Fibroblast of lung (primary cell): ENCODE measurements around the gene POLR2M. TPM values are rescaled to one million over a fixed set of nuclear protein-coding genes. Genes with fewer than 3 reads are reported as not detected.
A peak's percentile ranks its signal among the peaks of the same experiment; 100 is the strongest.

Experiments used
- DNase-seq, 2 donors: peaks; one replicate each; pipeline versions ENCODE4 v3.0.0 to v3.0.0-alpha.2; 2010; ENCODE audit warnings: low read depth in 2 of 2
- H2AFZ ChIP-seq: 2 replicates; pipeline ENCODE4 v1.5.1; 2012; ENCODE audit warnings: low read length, control low read depth, inconsistent platforms
- H3K27ac ChIP-seq: 2 replicates; pipeline ENCODE4 v1.5.1; 2011; ENCODE audit warnings: low read length, control low read depth; ENCODE audit not compliant: insufficient read depth
- H3K27me3 ChIP-seq: 2 replicates; pipeline ENCODE4 v1.5.1; 2011; ENCODE audit warnings: mild to moderate bottlenecking, low read length; ENCODE audit not compliant: control insufficient read depth, insufficient read depth
- H3K36me3 ChIP-seq: 2 replicates; pipeline ENCODE4 v1.5.1; 2011; ENCODE audit warnings: low read length; ENCODE audit not compliant: control insufficient read depth, insufficient read depth
- H3K4me1 ChIP-seq: 2 replicates; pipeline ENCODE4 v1.5.1; 2011; ENCODE audit warnings: low read length; ENCODE audit not compliant: control insufficient read depth, insufficient read depth; ENCODE audit errors: extremely low read depth
- H3K4me2 ChIP-seq: 2 replicates; pipeline ENCODE4 v1.5.1; 2011; ENCODE audit warnings: low read length, control low read depth; ENCODE audit not compliant: insufficient read depth; ENCODE audit errors: extremely low read depth
- H3K4me3 ChIP-seq, 4 experiments: fragments of 200-600 bp in 1 of 4; sonication (generic) in 1 of 4; replicated peaks in 1 of 4; 2 replicates each; pipeline ENCODE4 v1.5.1; 2011 to 2016; ENCODE audit warnings: low read length in 4 of 4, low read depth in 3 of 4, mild to moderate bottlenecking in 3 of 4, control low read depth in 2 of 4, inconsistent platforms in 1 of 4, mixed read lengths in 1 of 4; ENCODE audit not compliant: insufficient read depth in 1 of 4; ENCODE audit errors: control extremely low read depth in 1 of 4
- H3K79me2 ChIP-seq: 2 replicates; pipeline ENCODE4 v1.5.1; 2012; ENCODE audit warnings: mild to moderate bottlenecking, low read length, inconsistent platforms; ENCODE audit not compliant: control insufficient read depth, insufficient read depth
- H3K9ac ChIP-seq: 2 replicates; pipeline ENCODE4 v1.5.1; 2011; ENCODE audit warnings: mild to moderate bottlenecking, low read length, control low read depth; ENCODE audit not compliant: insufficient read depth
- H3K9me3 ChIP-seq: 2 replicates; pipeline ENCODE4 v1.5.1; 2012; ENCODE audit warnings: low read depth, low read length; ENCODE audit not compliant: control insufficient read depth, insufficient read depth
- H4K20me1 ChIP-seq: 2 replicates; pipeline ENCODE4 v1.5.1; 2011; ENCODE audit warnings: low read length; ENCODE audit not compliant: control insufficient read depth, insufficient read depth; ENCODE audit errors: extremely low read depth
- EZH2 ChIP-seq: IDR thresholded peaks from 2 replicates; pipeline ENCODE4 v1.5.1; 2012; ENCODE audit warnings: low read length, control low read depth, mild to moderate bottlenecking; ENCODE audit errors: missing control alignments
- polyA plus RNA-seq, 2 donors: library from polyadenylated mRNA; depleted of rRNA in 1 of 2; stranded (reverse) in 1 of 2; unstranded in 1 of 2; fragments of >200 nt; gene quantifications; 2 replicates each; pipeline ENCODE4 v1.2.1, GENCODE V29; 2011 to 2012; ENCODE audit warnings: missing spikeins in 1 of 2
- total RNA-seq: library from RNA; depleted of rRNA; stranded (reverse); fragments of >200 nt; gene quantifications from 2 replicates; pipeline ENCODE4 v1.2.1, GENCODE V29; 2014
- TF ChIP-seq, protein P1 (sequence below), 2 donors: IDR thresholded peaks in 1 of 2; conservative IDR thresholded peaks in 1 of 2; 1 replicate in 1 of 2; 2 replicates in 1 of 2; pipeline ENCODE4 v1.5.1; 2011 to 2012; ENCODE audit warnings: low read length in 2 of 2, control low read depth in 1 of 2, inconsistent platforms in 1 of 2, low read depth in 1 of 2, mild to moderate bottlenecking in 1 of 2

Gene POLR2M
- total and polyA plus RNA-seq, 2 donors (not counting 1 experiment from before 2014, with no cell fraction given): 70.8 to 287 TPM

DNA sequence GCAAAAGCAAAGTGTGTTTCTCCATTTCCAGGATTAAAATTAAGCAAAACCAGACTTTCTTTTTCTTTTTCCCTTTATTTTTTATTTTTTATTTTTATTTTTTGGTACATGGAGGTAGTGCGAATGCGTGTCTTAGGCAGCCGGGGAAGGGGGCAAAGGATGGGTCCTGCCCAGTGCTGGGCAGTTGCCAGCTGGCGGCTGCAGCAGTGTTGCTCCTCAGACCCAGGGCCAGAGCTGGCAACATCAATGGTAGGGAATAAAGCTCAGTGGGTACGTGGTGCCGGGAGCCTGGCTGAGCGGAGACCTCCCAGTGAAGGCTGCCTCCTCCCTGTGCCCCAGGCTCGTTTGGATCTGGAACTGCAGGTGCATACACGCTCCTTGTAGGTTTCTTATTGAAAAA is 46.3 kb downstream of the POLR2M start:
- Histone ChIP-seq H3K4me3 (peak overlapping the region in 1 of 4 experiments; percentile 4), H3K27me3 (no peaks in the 10 kb centered on the region), H3K4me2 (no peak overlapping the region), H2AFZ (peak overlapping the region; percentile 38), H3K9me3 (no peaks in the 10 kb centered on the region), H3K79me2 (no peaks in the 10 kb centered on the region), H3K4me1 (no peaks in the 10 kb centered on the region), H3K36me3 (no peaks in the 10 kb centered on the region), H3K27ac (no peak overlapping the region), H4K20me1 (no peaks in the 10 kb centered on the region), H3K9ac (no peak overlapping the region)
- TF ChIP-seq, protein P1, sequence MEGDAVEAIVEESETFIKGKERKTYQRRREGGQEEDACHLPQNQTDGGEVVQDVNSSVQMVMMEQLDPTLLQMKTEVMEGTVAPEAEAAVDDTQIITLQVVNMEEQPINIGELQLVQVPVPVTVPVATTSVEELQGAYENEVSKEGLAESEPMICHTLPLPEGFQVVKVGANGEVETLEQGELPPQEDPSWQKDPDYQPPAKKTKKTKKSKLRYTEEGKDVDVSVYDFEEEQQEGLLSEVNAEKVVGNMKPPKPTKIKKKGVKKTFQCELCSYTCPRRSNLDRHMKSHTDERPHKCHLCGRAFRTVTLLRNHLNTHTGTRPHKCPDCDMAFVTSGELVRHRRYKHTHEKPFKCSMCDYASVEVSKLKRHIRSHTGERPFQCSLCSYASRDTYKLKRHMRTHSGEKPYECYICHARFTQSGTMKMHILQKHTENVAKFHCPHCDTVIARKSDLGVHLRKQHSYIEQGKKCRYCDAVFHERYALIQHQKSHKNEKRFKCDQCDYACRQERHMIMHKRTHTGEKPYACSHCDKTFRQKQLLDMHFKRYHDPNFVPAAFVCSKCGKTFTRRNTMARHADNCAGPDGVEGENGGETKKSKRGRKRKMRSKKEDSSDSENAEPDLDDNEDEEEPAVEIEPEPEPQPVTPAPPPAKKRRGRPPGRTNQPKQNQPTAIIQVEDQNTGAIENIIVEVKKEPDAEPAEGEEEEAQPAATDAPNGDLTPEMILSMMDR (conservative IDR thresholded peaks at IDR 0.05 in 1 of 2, IDR thresholded peaks at IDR 0.05 in 1 of 2; ENCODE audit: low read depth in 1 of 2, low read length in 2 of 2): no peak
- TF ChIP-seq EZH2: no peak
- no peak for DNase-seq

DNA sequence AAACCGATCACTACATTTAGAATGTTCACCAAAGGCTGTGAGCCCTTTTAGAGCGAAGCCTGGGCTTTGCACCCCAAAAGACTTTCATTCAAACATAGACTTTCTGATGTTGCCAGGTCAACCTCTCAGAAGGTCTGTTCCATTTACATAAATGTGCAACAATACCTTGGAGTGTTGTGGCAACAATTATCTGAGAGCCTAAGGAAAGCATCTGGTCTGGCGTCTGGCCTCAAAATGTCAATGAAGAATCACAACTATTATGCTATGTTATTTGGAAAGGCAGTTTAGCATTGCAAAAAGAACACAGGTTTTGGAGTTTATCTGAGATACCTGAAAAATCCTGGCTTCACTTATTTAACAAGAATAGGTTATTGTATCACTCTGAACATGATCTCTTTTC is 50.0 kb downstream of the POLR2M start:
- no peak overlapping the region for H3K27ac ChIP-seq
- TF ChIP-seq EZH2: no peak
- TF ChIP-seq, protein P1 (conservative IDR thresholded peaks at IDR 0.05 in 1 of 2, IDR thresholded peaks at IDR 0.05 in 1 of 2; ENCODE audit: low read depth in 1 of 2, low read length in 2 of 2): no peak
- H2AFZ ChIP-seq: no peak overlapping the region
- H3K9ac ChIP-seq: no peak overlapping the region
- no peaks in the 10 kb centered on the region for H3K9me3 ChIP-seq
- DNase-seq: no peak
- H3K79me2 ChIP-seq: no peaks in the 10 kb centered on the region
- H3K4me2 ChIP-seq: no peak overlapping the region
- H4K20me1 ChIP-seq: no peaks in the 10 kb centered on the region
- H3K4me3 ChIP-seq: no peak overlapping the region
- no peaks in the 10 kb centered on the region for H3K27me3 ChIP-seq
- no peaks in the 10 kb centered on the region for H3K36me3 ChIP-seq
- H3K4me1 ChIP-seq: no peaks in the 10 kb centered on the region

DNA sequence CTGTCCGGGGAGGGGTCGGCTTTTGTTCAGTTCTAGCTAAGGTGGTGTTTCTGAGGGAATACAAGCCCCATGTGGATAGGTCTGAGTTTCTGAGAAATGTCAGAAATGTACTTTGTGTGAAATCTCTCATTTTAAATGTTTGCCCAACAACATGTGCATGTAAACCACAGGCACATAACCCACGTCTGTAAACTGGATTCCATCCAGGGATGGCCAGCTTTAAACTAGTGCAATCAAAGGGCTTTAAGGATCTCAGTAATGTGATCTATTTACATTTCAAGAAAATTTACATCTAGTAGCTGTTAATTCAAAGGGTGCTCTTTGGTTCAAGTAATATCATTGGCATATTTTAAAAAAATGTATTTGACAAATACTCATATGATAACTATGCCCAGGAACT is 52.0 kb downstream of the POLR2M start:
- Histone ChIP-seq H3K4me2 (no peak overlapping the region), H3K36me3 (no peaks in the 10 kb centered on the region), H3K27ac (no peak overlapping the region), H3K4me1 (no peaks in the 10 kb centered on the region), H3K4me3 (no peak overlapping the region), H3K27me3 (no peaks in the 10 kb centered on the region), H3K9ac (no peak overlapping the region), H3K79me2 (no peaks in the 10 kb centered on the region), H4K20me1 (no peaks in the 10 kb centered on the region), H3K9me3 (no peaks in the 10 kb centered on the region), H2AFZ (no peak overlapping the region)
- DNase-seq: no peak
- TF ChIP-seq, protein P1 (conservative IDR thresholded peaks at IDR 0.05 in 1 of 2, IDR thresholded peaks at IDR 0.05 in 1 of 2; ENCODE audit: low read depth in 1 of 2, low read length in 2 of 2): no peak
- no peak for TF ChIP-seq EZH2
